ENCODE data around the gene SLC7A5. TPM values are rescaled to one million over a fixed set of nuclear protein-coding genes. Genes with fewer than 3 reads are reported as not detected.

SLC7A5 gene
- total RNA-seq, 1 donor = 42.8 TPM

GRCh38 chr16:87853411-87854052 lies 15.8 kb downstream of the SLC7A5 start:
- no peak for TF ChIP-seq CTCF (IDR thresholded peaks at IDR 0.05; ENCODE audit: insufficient read depth, low read length)
- peak; percentile 95 for DNase-seq (ENCODE audit: low read depth)
- peak overlapping the region; percentile 57 for H3K4me3 ChIP-seq (ENCODE audit: low read depth, low read length)

GRCh38 chr16:87851601-87852000 lies 17.7 kb downstream of the SLC7A5 start:
- no peak for TF ChIP-seq CTCF (IDR thresholded peaks at IDR 0.05; ENCODE audit: insufficient read depth, low read length)
- DNase-seq (ENCODE audit: low read depth) = no peak
- no peak overlapping the region for H3K4me3 ChIP-seq (ENCODE audit: low read depth, low read length)

- TF ChIP-seq CTCF (IDR thresholded peaks at IDR 0.05; ENCODE audit: insufficient read depth, low read length) = no peak
- no peak for DNase-seq (ENCODE audit: low read depth)
- H3K4me3 ChIP-seq (ENCODE audit: low read depth, low read length) = no peak overlapping the region
Measured at GRCh38 chr16:87851141-87851587, 18.1 kb downstream of the SLC7A5 start.

- H3K4me3 ChIP-seq (ENCODE audit: low read depth, low read length) = no peak overlapping the region
- DNase-seq (ENCODE audit: low read depth) = peak; percentile 47
- peak; percentile 86 for TF ChIP-seq CTCF (IDR thresholded peaks at IDR 0.05; ENCODE audit: insufficient read depth, low read length)
Measured at GRCh38 chr16:87850009-87851006, 19.0 kb downstream of the SLC7A5 start.

GRCh38 chr16:87849419-87850008 lies 19.8 kb downstream of the SLC7A5 start:
- TF ChIP-seq CTCF (IDR thresholded peaks at IDR 0.05; ENCODE audit: insufficient read depth, low read length) = no peak
- H3K4me3 ChIP-seq (ENCODE audit: low read depth, low read length) = no peak overlapping the region
- DNase-seq (ENCODE audit: low read depth) = no peak

- no peak overlapping the region for H3K4me3 ChIP-seq (ENCODE audit: low read depth, low read length)
- TF ChIP-seq CTCF (IDR thresholded peaks at IDR 0.05; ENCODE audit: insufficient read depth, low read length) = no peak
- DNase-seq (ENCODE audit: low read depth) = no peak
Measured at GRCh38 chr16:87848676-87849345, 20.5 kb downstream of the SLC7A5 start.

Measured in fibroblast of the aortic adventitia (primary cell).